Keratinocyte (primary cell): Measurements from ENCODE around the gene PDE11A. TPM values are rescaled to one million over a fixed set of nuclear protein-coding genes. Genes with fewer than 3 reads are reported as not detected.

Experiments used
- DNase-seq: peaks from one replicate; pipeline ENCODE4 v3.0.0-alpha.2; 2011; ENCODE audit warnings: low read depth, missing footprints, low spot score
- FAIRE-seq: peaks from 2 replicates; lab custom pipeline; 2011; peaks lifted over from hg19 to GRCh38; lab: Jason Lieb, UNC
- H2AFZ ChIP-seq: 2 replicates; pipeline ENCODE4 v1.6.0; 2012; ENCODE audit warnings: low read length, control low read depth, inconsistent platforms; ENCODE audit not compliant: control insufficient read depth
- H3K27ac ChIP-seq: 2 replicates; pipeline ENCODE4 v1.5.1; 2011; ENCODE audit warnings: low read length; ENCODE audit not compliant: control insufficient read depth, insufficient read depth
- H3K27me3 ChIP-seq: 3 replicates; pipeline ENCODE4 v1.6.0; 2011; ENCODE audit warnings: low read length; ENCODE audit not compliant: control insufficient read depth, insufficient read depth; ENCODE audit errors: extremely low read depth
- H3K36me3 ChIP-seq, 2 experiments: 2 replicates in 1 of 2; 3 replicates in 1 of 2; pipeline ENCODE4 v1.5.1; 2011; ENCODE audit warnings: low read length in 2 of 2, mild to moderate bottlenecking in 1 of 2; ENCODE audit not compliant: control insufficient read depth in 2 of 2, insufficient read depth in 2 of 2; ENCODE audit errors: extremely low read depth in 1 of 2
- H3K4me1 ChIP-seq: 3 replicates; pipeline ENCODE4 v1.5.1; 2011; ENCODE audit warnings: low read length; ENCODE audit not compliant: control insufficient read depth, insufficient read depth; ENCODE audit errors: extremely low read depth
- H3K4me2 ChIP-seq: 3 replicates; pipeline ENCODE4 v1.6.0; 2011; ENCODE audit warnings: low read depth, low read length; ENCODE audit not compliant: control insufficient read depth, insufficient read depth; ENCODE audit errors: extremely low read depth
- H3K4me3 ChIP-seq, 3 experiments: fragments of 200-600 bp in 1 of 3; sonication (generic) in 1 of 3; 2 replicates in 2 of 3; 3 replicates in 1 of 3; pipeline ENCODE4 v1.5.1; 2011 to 2016; ENCODE audit warnings: low read length in 3 of 3, mild to moderate bottlenecking in 3 of 3, control low read depth in 2 of 3, inconsistent platforms in 1 of 3, low read depth in 1 of 3, mixed read lengths in 1 of 3, mixed run types in 1 of 3, moderate library complexity in 1 of 3; ENCODE audit not compliant: control insufficient read depth in 2 of 3, insufficient read depth in 2 of 3; ENCODE audit errors: extremely low read depth in 1 of 3
- H3K79me2 ChIP-seq: 2 replicates; pipeline ENCODE4 v1.6.0; 2012; ENCODE audit warnings: low read length; ENCODE audit not compliant: control insufficient read depth, insufficient read depth
- H3K9ac ChIP-seq: 3 replicates; pipeline ENCODE4 v1.6.0; 2011; ENCODE audit warnings: low read length; ENCODE audit not compliant: control insufficient read depth, insufficient read depth; ENCODE audit errors: extremely low read depth
- H3K9me1 ChIP-seq: 3 replicates; pipeline ENCODE4 v1.6.0; 2011; ENCODE audit warnings: low read length; ENCODE audit not compliant: control insufficient read depth, insufficient read depth; ENCODE audit errors: extremely low read depth
- H3K9me3 ChIP-seq: 2 replicates; pipeline ENCODE4 v1.5.1; 2012; ENCODE audit warnings: low read depth, low read length; ENCODE audit not compliant: control insufficient read depth
- H4K20me1 ChIP-seq: 3 replicates; pipeline ENCODE4 v1.6.0; 2011; ENCODE audit warnings: low read length; ENCODE audit not compliant: control insufficient read depth, insufficient read depth; ENCODE audit errors: extremely low read depth
- EZH2 ChIP-seq: IDR thresholded peaks from one replicate; pipeline ENCODE4 v1.6.1; 2012; ENCODE audit warnings: inconsistent platforms, mild to moderate bottlenecking, low read length, moderate library complexity
- dilution Hi-C: fragments of 300-500 bp; cut with MboI; formaldehyde crosslinking; loops from one replicate; pipeline ENCODE4 v1.7.0; 2020; ENCODE audit warnings: low sequenced_read_pairs; ENCODE audit not compliant: extremely low pct_ligation_motif_present
- polyA plus RNA-seq, 5 experiments: library from polyadenylated mRNA; depleted of rRNA in 3 of 5; stranded (reverse) in 3 of 5; stranded (forward) in 1 of 5; unstranded in 1 of 5; fragments of >200 nt; gene quantifications; 1 replicate in 1 of 5; 2 replicates in 3 of 5; 3 replicates in 1 of 5; pipeline versions ENCODE4 v1.2.1 to v1.2.3, GENCODE V29; 2011 to 2012; ENCODE audit warnings: missing spikeins in 2 of 5, low read depth in 1 of 5, low replicate concordance in 1 of 5
- TF ChIP-seq, protein P1 (sequence below), 3 experiments: IDR thresholded peaks in 1 of 3; conservative IDR thresholded peaks in 1 of 3; optimal IDR thresholded peaks in 1 of 3; 2 replicates in 2 of 3; 3 replicates in 1 of 3; pipeline versions ENCODE3 to v1.5.1; 2011; ENCODE audit warnings: low read length in 3 of 3, mild to moderate bottlenecking in 3 of 3, moderate library complexity in 2 of 3, control low read depth in 1 of 3, inconsistent platforms in 1 of 3; ENCODE audit not compliant: insufficient read depth in 2 of 3; ENCODE audit errors: extremely low read depth in 1 of 3

Gene PDE11A
- polyA plus RNA-seq, 1 donor (not counting 4 experiments of a cell fraction or from before 2014, with no cell fraction given), result 0.01 TPM

DNA sequence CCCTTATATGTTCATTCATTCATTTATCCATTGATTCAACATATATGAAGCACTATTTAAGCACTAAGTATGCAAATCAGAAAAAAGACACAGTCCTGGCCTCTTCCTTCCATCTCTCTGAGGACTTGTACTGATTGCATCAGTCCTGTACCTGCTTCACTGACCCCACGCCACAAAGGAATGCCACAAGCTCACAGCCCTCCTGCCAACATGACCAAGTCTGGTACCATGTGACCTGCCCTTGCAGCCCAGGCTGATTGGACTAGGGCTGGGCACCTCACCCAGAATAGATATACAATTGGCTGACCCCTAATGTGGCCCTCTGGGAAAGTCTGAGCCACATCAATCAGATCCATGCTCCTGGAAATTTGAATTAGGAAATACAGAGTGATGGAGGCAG, 483.4 kb downstream of the PDE11A start:
- H3K9me1 ChIP-seq, result no peaks in the 10 kb centered on the region
- dilution Hi-C loops, result no loop called here
- H3K27me3 ChIP-seq, result no peaks in the 10 kb centered on the region
- FAIRE-seq (no peak), DNase-seq (no peak)
- no peak overlapping the region for H3K27ac ChIP-seq
- H4K20me1 ChIP-seq, result no peaks in the 10 kb centered on the region
- H3K79me2 ChIP-seq, result no peaks in the 10 kb centered on the region
- H2AFZ ChIP-seq, result no peak overlapping the region
- no peak overlapping the region for H3K4me2 ChIP-seq
- no peak overlapping the region for H3K9ac ChIP-seq
- H3K36me3 ChIP-seq, result no peaks in the 10 kb centered on the region
- TF ChIP-seq, protein P1, sequence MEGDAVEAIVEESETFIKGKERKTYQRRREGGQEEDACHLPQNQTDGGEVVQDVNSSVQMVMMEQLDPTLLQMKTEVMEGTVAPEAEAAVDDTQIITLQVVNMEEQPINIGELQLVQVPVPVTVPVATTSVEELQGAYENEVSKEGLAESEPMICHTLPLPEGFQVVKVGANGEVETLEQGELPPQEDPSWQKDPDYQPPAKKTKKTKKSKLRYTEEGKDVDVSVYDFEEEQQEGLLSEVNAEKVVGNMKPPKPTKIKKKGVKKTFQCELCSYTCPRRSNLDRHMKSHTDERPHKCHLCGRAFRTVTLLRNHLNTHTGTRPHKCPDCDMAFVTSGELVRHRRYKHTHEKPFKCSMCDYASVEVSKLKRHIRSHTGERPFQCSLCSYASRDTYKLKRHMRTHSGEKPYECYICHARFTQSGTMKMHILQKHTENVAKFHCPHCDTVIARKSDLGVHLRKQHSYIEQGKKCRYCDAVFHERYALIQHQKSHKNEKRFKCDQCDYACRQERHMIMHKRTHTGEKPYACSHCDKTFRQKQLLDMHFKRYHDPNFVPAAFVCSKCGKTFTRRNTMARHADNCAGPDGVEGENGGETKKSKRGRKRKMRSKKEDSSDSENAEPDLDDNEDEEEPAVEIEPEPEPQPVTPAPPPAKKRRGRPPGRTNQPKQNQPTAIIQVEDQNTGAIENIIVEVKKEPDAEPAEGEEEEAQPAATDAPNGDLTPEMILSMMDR (optimal IDR thresholded peaks at IDR 0.05 in 1 of 3, IDR thresholded peaks at IDR 0.05 in 1 of 3, conservative IDR thresholded peaks at IDR 0.05 in 1 of 3; ENCODE audit: extremely low read depth in 1 of 3, insufficient read depth in 2 of 3, low read length in 3 of 3), result no peak
- no peak for TF ChIP-seq EZH2
- H3K4me3 ChIP-seq, result no peak overlapping the region
- no peaks in the 10 kb centered on the region for H3K4me1 ChIP-seq
- no peaks in the 10 kb centered on the region for H3K9me3 ChIP-seq

DNA sequence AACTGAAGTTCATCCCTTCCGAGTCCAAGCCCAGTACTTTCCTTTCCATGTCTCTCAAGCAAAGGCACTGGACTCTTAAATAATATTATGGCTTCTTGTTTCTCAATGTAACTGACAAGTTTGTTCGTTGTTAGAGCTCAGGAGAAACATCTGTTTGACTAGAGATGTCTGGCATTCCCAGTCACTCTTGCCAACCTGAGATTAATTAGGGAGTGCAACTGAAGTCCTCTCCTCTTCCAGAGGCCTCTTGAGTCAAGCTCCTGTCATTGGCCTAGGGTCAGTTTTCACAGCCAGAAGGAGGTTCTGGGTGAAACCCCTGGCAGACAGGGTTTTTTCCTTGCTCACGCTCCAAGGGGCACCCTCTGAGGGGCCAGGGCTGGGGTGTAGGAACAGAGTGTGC, 483.9 kb downstream of the PDE11A start:
- Histone ChIP-seq H3K36me3 (no peaks in the 10 kb centered on the region), H4K20me1 (no peaks in the 10 kb centered on the region), H3K9ac (no peak overlapping the region), H3K27ac (no peak overlapping the region), H3K79me2 (no peaks in the 10 kb centered on the region), H3K4me3 (no peak overlapping the region), H3K27me3 (no peaks in the 10 kb centered on the region), H3K9me1 (no peaks in the 10 kb centered on the region), H3K9me3 (no peaks in the 10 kb centered on the region), H3K4me1 (no peaks in the 10 kb centered on the region), H3K4me2 (no peak overlapping the region), H2AFZ (no peak overlapping the region)
- dilution Hi-C loops, result no loop called here
- TF ChIP-seq EZH2, result no peak
- TF ChIP-seq, protein P1 (optimal IDR thresholded peaks at IDR 0.05 in 1 of 3, IDR thresholded peaks at IDR 0.05 in 1 of 3, conservative IDR thresholded peaks at IDR 0.05 in 1 of 3; ENCODE audit: extremely low read depth in 1 of 3, insufficient read depth in 2 of 3, low read length in 3 of 3), result no peak
- DNase-seq (no peak), FAIRE-seq (no peak)
